Peyer's patch (tissue), 4 donors: ENCODE results near the gene MTFR2. TPM values are rescaled to one million over a fixed set of nuclear protein-coding genes. Genes with fewer than 3 reads are reported as not detected.

Source experiments
- DNase-seq, 3 donors: peaks; one replicate each; pipeline ENCODE4 v3.0.0-alpha.2; 2017 to 2019
- H3K27ac ChIP-seq, 4 donors: fragments of 200-600 bp; sonication (generic); one replicate each; pipeline ENCODE4 v1.5.1; 2016 to 2019
- H3K27me3 ChIP-seq, 2 donors: fragments of 200-600 bp; sonication (generic); one replicate each; pipeline ENCODE4 v1.5.1; 2019
- H3K36me3 ChIP-seq, 3 donors: fragments of 200-600 bp; sonication (generic); one replicate each; pipeline ENCODE4 v1.5.1; 2016 to 2019
- H3K4me1 ChIP-seq, 4 donors: fragments of 200-600 bp; sonication (generic); one replicate each; pipeline ENCODE4 v1.5.1; 2016 to 2019
- H3K4me3 ChIP-seq, 4 donors: fragments of 200-600 bp; sonication (generic); 1 replicate in 3 of 4; 2 replicates in 1 of 4; pipeline ENCODE4 v1.5.1; 2016 to 2019; ENCODE audit warnings: mild to moderate bottlenecking in 1 of 4
- H3K9me3 ChIP-seq, 4 donors: fragments of 200-600 bp; sonication (generic); one replicate each; pipeline ENCODE4 v1.5.1; 2016 to 2019; ENCODE audit warnings: mild to moderate bottlenecking in 1 of 4
- CTCF ChIP-seq, 6 experiments: fragments of 450-650 bp in 4 of 6; fragments of 200-600 bp in 2 of 6; sonication (generic) in 1 of 6; IDR thresholded peaks; one replicate each; pipeline ENCODE4 v1.5.1; 2017 to 2019; ENCODE audit warnings: antibody characterized with exemption in 6 of 6, mild to moderate bottlenecking in 3 of 6, moderate library complexity in 1 of 6
- POLR2A ChIP-seq, 2 donors: fragments of 450-650 bp; IDR thresholded peaks; one replicate each; pipeline ENCODE4 v1.5.1; 2017; ENCODE audit warnings: antibody characterized with exemption in 2 of 2, mild to moderate bottlenecking in 2 of 2, moderate library complexity in 2 of 2
- total RNA-seq, 4 donors: library from RNA; depleted of rRNA; stranded (reverse); fragments of >200 nt; gene quantifications; one replicate each; pipeline ENCODE4 v1.1.0, GENCODE V29; 2016

MTFR2 gene
- total RNA-seq, 4 donors from 2014 or later, result 2.1 to 5.0 (median 2.7) TPM; not detected in 1

DNA sequence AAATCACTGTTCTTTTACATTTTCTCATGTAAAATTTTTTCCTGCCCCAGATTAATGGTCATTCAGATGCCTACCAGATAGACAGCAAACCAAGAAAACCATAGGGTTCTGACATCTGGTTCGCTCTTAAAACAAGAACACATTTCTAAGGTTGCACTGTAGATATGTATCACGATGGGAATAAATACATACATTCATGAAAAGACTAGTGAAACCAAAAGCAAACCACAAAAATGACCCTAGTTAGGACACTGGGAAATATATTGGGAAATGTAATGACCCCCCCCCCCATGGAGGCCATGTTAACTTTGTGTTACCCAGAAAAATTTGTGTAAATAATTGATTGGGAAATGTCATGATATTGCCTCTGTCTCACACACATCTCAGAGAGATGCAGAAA is 37.5 kb downstream of the MTFR2 start:
- Histone ChIP-seq H3K27ac (no peak overlapping the region), H3K27me3 (no peaks in the 10 kb centered on the region), H3K4me1 (no peaks in the 10 kb centered on the region), H3K4me3 (no peak overlapping the region), H3K9me3 (no peaks in the 10 kb centered on the region), H3K36me3 (no peaks in the 10 kb centered on the region)
- TF ChIP-seq CTCF (IDR thresholded peaks at IDR 0.05) (no peak), POLR2A (IDR thresholded peaks at IDR 0.05) (no peak)
- no peak for DNase-seq

GRCh38 chr6:136210398-136211165 is 39.5 kb downstream of the MTFR2 start:
- TF ChIP-seq CTCF (IDR thresholded peaks at IDR 0.05) (no peak), POLR2A (IDR thresholded peaks at IDR 0.05) (no peak)
- no peak overlapping the region for H3K4me3 ChIP-seq
- no peak overlapping the region for H3K27ac ChIP-seq
- H3K36me3 ChIP-seq, result no peaks in the 10 kb centered on the region
- no peak for DNase-seq
- H3K4me1 ChIP-seq, result no peaks in the 10 kb centered on the region
- H3K27me3 ChIP-seq, result no peaks in the 10 kb centered on the region
- no peaks in the 10 kb centered on the region for H3K9me3 ChIP-seq

DNA sequence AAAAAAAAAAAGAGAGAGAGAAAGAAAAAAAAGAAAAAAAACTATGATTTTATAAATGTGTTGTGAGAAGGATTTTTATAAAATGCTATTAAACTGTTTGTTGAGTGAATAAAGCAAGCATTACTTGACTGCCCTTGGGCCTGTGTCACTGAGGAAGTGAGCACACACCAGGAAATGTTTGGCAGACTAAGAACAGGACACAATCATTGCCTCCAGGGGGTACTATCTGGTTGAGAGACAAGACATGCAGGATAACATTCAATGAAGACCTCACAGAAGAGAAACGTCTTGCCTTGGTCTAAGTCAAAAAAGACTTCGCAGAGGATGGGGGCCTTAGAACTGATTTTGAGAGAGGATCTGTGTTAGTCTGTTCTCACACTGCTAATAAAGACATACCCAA is 40.6 kb downstream of the MTFR2 start:
- H3K27me3 ChIP-seq, result no peaks in the 10 kb centered on the region
- H3K36me3 ChIP-seq, result no peaks in the 10 kb centered on the region
- DNase-seq, result no peak
- no peak for TF ChIP-seq CTCF (IDR thresholded peaks at IDR 0.05)
- no peak for TF ChIP-seq POLR2A (IDR thresholded peaks at IDR 0.05)
- H3K4me1 ChIP-seq, result no peaks in the 10 kb centered on the region
- no peak overlapping the region for H3K4me3 ChIP-seq
- H3K9me3 ChIP-seq, result no peaks in the 10 kb centered on the region
- no peak overlapping the region for H3K27ac ChIP-seq

GRCh38 chr6:136208783-136209182 is 41.3 kb downstream of the MTFR2 start:
- no peak for DNase-seq
- Histone ChIP-seq H3K36me3 (no peaks in the 10 kb centered on the region), H3K27ac (no peak overlapping the region), H3K4me1 (no peaks in the 10 kb centered on the region), H3K9me3 (no peaks in the 10 kb centered on the region), H3K27me3 (no peaks in the 10 kb centered on the region), H3K4me3 (no peak overlapping the region)
- TF ChIP-seq CTCF (IDR thresholded peaks at IDR 0.05) (no peak), POLR2A (IDR thresholded peaks at IDR 0.05) (no peak)

DNA sequence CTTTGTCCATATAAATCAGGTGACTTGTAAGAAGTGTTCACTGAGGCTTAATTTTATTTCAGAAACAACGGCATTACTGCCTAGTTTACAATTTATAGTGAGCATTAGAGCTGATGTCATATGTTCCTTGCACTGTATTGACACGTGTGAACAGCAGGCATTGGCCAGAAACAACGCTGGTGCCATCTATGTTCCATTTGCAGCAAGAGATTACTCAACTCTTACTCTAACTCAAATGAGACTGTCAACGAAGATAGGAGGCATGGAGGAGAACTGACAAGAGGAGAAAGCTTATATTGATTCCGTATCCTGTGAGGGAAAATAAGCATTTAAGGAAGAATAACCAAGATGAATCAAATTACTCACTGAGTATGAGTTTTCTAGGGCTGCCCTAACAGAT is 48.4 kb downstream of the MTFR2 start:
- DNase-seq, result no peak
- Histone ChIP-seq H3K9me3 (no peaks in the 10 kb centered on the region), H3K27me3 (no peaks in the 10 kb centered on the region), H3K4me3 (no peak overlapping the region), H3K36me3 (no peaks in the 10 kb centered on the region), H3K4me1 (no peaks in the 10 kb centered on the region), H3K27ac (no peak overlapping the region)
- TF ChIP-seq CTCF (IDR thresholded peaks at IDR 0.05) (no peak), POLR2A (IDR thresholded peaks at IDR 0.05) (no peak)
